Lower leg skin (tissue), 4 donors: Measurements from ENCODE around the gene GRAMD2B. TPM values are rescaled to one million over a fixed set of nuclear protein-coding genes. Genes with fewer than 3 reads are reported as not detected.
"Not testable (repeated sequence)": the region's sequence is repeated elsewhere in the genome, so short reads cannot be mapped to it uniquely, and the experiment has no call there.

ENCODE experiments used
- DNase-seq, 2 donors: peaks; one replicate each; pipeline ENCODE4 v3.0.0-alpha.2; 2019; ENCODE audit warnings: low spot score in 2 of 2
- H3K4me3 ChIP-seq: fragments of 200-600 bp; sonication (generic); 2 replicates; pipeline ENCODE4 v1.5.1; 2017; ENCODE audit warnings: mild to moderate bottlenecking, low read depth; ENCODE audit not compliant: poor library complexity, severe bottlenecking
- POLR2A ChIP-seq, 2 donors: fragments of 450-650 bp; IDR thresholded peaks; one replicate each; pipeline ENCODE4 v1.6.1; 2016 to 2017; ENCODE audit warnings: antibody characterized with exemption in 2 of 2, mild to moderate bottlenecking in 1 of 2, moderate library complexity in 1 of 2
- WGBS, 2 donors: methylation state at CpG; one replicate each; pipeline ENCODE4 v1.1.5; 2018; 5-methylcytosine and 5-hydroxymethylcytosine counted together
- intact Hi-C: fragments of 100-400 bp; cut with DNase I; formaldehyde crosslinking; loops from one replicate; pipeline ENCODE4 v1.15.0; 2023; ENCODE audit warnings: low total_unique reads
- total RNA-seq, 4 donors: library from RNA; depleted of rRNA; stranded (reverse); fragments of >200 nt; gene quantifications; one replicate each; pipeline ENCODE4 v1.1.0, GENCODE V29; 2016
- TF ChIP-seq, protein P1 (sequence below), 3 donors: fragments of 450-650 bp; IDR thresholded peaks; one replicate each; pipeline ENCODE4 v1.5.1; 2016; ENCODE audit warnings: antibody characterized with exemption in 3 of 3, mild to moderate bottlenecking in 3 of 3, moderate library complexity in 2 of 3

GRAMD2B gene
- total RNA-seq, 4 donors from 2014 or later, result 58.9 to 99.8 (median 75.8) TPM

DNA sequence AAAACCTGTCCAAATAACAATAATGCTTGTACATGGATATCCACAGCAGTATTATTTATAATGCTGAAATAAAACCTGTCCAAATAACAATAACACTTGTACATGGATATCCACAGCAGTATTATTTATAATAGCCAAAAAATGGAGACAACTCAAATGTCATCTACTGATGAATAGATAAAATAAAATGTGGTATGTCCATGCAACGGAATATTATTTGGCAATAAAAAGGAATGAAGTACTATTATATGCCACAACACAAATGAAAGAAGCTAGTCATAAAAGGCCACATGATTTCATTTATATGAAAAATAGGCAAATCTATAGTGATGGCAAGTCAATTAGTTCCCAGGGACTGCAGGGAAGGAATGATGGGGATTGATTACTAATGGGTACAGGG is 31.8 kb upstream of the GRAMD2B start:
- no peak for DNase-seq
- no peak for TF ChIP-seq POLR2A (IDR thresholded peaks at IDR 0.05)
- TF ChIP-seq, protein P1, sequence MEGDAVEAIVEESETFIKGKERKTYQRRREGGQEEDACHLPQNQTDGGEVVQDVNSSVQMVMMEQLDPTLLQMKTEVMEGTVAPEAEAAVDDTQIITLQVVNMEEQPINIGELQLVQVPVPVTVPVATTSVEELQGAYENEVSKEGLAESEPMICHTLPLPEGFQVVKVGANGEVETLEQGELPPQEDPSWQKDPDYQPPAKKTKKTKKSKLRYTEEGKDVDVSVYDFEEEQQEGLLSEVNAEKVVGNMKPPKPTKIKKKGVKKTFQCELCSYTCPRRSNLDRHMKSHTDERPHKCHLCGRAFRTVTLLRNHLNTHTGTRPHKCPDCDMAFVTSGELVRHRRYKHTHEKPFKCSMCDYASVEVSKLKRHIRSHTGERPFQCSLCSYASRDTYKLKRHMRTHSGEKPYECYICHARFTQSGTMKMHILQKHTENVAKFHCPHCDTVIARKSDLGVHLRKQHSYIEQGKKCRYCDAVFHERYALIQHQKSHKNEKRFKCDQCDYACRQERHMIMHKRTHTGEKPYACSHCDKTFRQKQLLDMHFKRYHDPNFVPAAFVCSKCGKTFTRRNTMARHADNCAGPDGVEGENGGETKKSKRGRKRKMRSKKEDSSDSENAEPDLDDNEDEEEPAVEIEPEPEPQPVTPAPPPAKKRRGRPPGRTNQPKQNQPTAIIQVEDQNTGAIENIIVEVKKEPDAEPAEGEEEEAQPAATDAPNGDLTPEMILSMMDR (IDR thresholded peaks at IDR 0.05), result no peak
- no peak overlapping the region for H3K4me3 ChIP-seq
- intact Hi-C loops, result no loop called here
- 98 to 100% methylated on average over 1 of the region's 1 CpG for WGBS, 2 donors

DNA sequence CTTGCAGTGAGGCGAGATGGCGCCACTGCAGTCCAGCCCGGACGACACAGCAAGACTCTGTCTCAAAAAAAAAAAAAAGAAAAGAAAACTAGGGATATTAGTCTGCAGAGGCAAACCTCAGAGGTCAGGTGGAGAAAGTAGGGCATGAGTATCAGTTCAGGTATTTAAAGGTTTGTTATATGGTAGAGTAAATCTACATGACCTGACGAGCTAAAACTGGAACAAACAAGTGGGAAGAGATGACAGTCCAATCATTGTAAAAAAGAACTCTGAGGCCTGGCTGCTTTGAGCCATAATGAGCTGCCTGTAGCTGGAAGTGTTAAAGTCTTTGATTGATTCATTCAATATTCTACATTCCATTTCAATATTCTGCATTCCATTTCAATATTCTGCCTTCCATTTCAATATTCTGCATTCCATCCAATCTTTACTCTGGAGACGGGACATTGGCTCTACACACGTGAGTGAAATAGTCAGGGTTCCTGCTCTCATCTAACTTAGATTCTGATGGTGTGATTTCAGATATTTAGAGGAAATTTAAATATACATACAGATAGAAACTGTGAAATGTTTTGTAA is 28.9 kb upstream of the GRAMD2B start:
- 54 to 66% methylated on average over 7 of the region's 7 CpGs for WGBS, 2 donors
- DNase-seq, result no peak
- TF ChIP-seq POLR2A (IDR thresholded peaks at IDR 0.05), result no peak
- TF ChIP-seq, protein P1 (IDR thresholded peaks at IDR 0.05), result no peak
- H3K4me3 ChIP-seq, result no peak overlapping the region
- intact Hi-C loops, result no loop called here

DNA sequence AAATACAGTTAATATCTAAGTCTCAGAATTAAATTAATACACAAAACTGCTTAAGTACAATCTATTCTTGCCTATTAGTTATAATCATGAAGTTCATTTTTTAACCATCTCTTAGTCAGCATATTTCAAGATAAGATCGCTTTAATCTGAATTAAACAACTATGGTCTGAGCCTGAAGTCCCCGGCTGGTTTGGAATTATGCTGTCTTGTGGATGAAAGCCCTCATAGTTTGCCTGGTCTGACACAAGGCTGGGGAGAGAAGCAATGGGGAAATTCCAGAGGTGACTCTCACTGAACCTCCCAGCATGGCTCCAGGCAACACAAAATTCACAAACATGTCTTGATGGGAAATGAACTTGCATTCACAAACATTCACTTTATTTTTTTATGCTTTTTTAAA is 28.0 kb upstream of the GRAMD2B start:
- H3K4me3 ChIP-seq, result no peak overlapping the region
- no peak for DNase-seq
- WGBS, 2 donors, result 52 to 58% methylated on average over 2 of the region's 2 CpGs
- TF ChIP-seq, protein P1 (IDR thresholded peaks at IDR 0.05), result no peak
- no peak for TF ChIP-seq POLR2A (IDR thresholded peaks at IDR 0.05)
- intact Hi-C loops, result no loop called here

DNA sequence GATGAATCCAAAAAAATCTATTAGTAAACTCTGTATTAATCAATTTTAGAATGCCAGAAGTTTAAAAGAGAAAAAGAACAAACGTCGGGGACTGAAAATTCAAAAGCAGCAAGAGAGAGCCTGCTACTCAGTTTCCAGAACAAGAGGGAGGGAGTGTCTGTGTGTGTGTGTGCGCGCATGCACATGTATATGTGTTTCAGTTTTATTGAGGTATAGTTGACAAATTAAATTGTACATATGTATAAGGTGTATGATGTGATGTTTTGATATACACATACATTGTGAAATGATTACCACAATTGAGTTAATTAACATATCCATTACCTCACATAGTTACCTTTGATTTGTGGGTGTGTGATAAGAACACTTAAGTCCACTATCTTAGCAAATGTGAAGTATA is 27.6 kb upstream of the GRAMD2B start:
- 53 to 56% methylated on average over 4 of the region's 4 CpGs for WGBS, 2 donors
- DNase-seq, result no peak

DNA sequence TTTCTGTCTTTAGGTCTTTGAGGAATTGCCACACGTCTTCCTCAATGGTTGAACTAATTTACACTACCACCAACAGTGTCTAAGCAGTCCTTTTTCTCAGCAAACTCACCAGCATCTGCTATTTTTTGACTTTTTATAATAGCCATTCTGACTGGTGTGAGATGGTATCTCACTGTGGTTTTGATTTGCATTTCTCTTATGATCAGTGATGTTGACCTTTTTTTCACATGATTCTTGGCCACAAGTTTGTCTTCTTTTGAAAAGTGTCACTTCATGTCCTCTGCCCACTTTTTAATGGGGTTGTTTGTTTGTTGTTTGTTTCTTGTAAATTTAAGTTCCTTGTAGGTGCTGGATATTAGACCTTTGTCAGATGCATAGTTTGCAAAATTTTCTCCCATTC is 26.5 kb upstream of the GRAMD2B start:
- H3K4me3 ChIP-seq, intact Hi-C loops, DNase-seq: not testable (repeated sequence)
- 94 to 96% methylated on average over 1 of the region's 1 CpG for WGBS, 2 donors

More for the DNA sequence above, 27.6 kb upstream of the GRAMD2B start:
- H3K4me3 ChIP-seq, result no peak overlapping the region
- TF ChIP-seq, protein P1 (IDR thresholded peaks at IDR 0.05), result no peak
- no peak for TF ChIP-seq POLR2A (IDR thresholded peaks at IDR 0.05)
- intact Hi-C loops, result no loop called here

DNA sequence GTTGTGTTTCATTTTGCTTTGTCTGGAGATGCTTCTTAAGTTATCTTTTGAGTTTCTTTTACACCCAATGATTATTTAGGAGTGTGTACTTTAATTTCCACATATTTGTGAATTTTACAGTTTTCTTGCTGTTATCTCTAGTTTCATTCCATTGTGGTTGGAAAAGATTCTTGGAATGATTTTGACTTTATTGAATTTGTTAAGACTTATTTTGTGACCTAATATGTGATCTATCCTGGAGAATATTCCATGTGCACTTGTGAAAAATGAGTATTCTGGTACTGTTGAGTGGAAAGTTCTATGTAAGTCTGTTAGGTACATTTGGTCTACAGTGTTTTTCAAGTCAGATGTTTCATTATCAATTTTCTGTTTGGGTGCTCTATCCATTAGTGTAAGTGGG is 24.4 kb upstream of the GRAMD2B start:
- intact Hi-C loops, result no loop called here
- no peak overlapping the region for H3K4me3 ChIP-seq
- no peak for DNase-seq
- TF ChIP-seq POLR2A (IDR thresholded peaks at IDR 0.05), result no peak
- TF ChIP-seq, protein P1 (IDR thresholded peaks at IDR 0.05), result no peak
